CD4-positive, alpha-beta memory T cell (primary cell): ENCODE results near the gene BMX. TPM values are rescaled to one million over a fixed set of nuclear protein-coding genes. Genes with fewer than 3 reads are reported as not detected.

Source experiments
- CTCF ChIA-PET: fragments of 350-600 bp; sonication (Branson Sonifier 250); formaldehyde crosslinking; loops from one replicate; lab custom pipeline; 2021; ENCODE audit warnings: inconsistent platforms; ENCODE audit not compliant: partially characterized antibody; lab: Charles Lee
- POLR2A ChIA-PET: fragments of 350-600 bp; sonication (Branson Sonifier 250); formaldehyde crosslinking; loops from one replicate; lab custom pipeline; 2021; ENCODE audit not compliant: partially characterized antibody; lab: Charles Lee
- DNase-seq, 5 donors: peaks; one replicate each; pipeline versions ENCODE4 v3.0.0 to v3.0.0-alpha.2; 2020 to 2022; ENCODE audit warnings: mixed read lengths in 1 of 5
- H3K27ac ChIP-seq: one replicate; pipeline ENCODE4 v1.7.0; 2013; ENCODE audit warnings: low read depth, low read length
- H3K27me3 ChIP-seq: 2 replicates; pipeline ENCODE4 v1.7.0; 2013; ENCODE audit warnings: mild to moderate bottlenecking, low read length, moderate library complexity; ENCODE audit not compliant: insufficient read depth
- H3K36me3 ChIP-seq: 2 replicates; pipeline ENCODE4 v1.7.0; 2013; ENCODE audit warnings: mild to moderate bottlenecking, low read length, moderate library complexity; ENCODE audit not compliant: insufficient read depth
- H3K4me1 ChIP-seq: 2 replicates; pipeline ENCODE4 v1.7.0; 2013; ENCODE audit warnings: mild to moderate bottlenecking, low read length, moderate library complexity; ENCODE audit not compliant: insufficient read depth
- H3K4me3 ChIP-seq, 2 donors: one replicate each; pipeline ENCODE4 v1.7.0; 2013; ENCODE audit warnings: low read length in 2 of 2, mild to moderate bottlenecking in 1 of 2
- H3K9me3 ChIP-seq, 2 donors: one replicate each; pipeline ENCODE4 v1.7.0; 2013; ENCODE audit warnings: low read length in 2 of 2, control low read depth in 1 of 2; ENCODE audit not compliant: control insufficient read depth in 1 of 2
- H3K27ac Mint-ChIP-seq, 7 donors: one replicate each; pipeline ENCODE4 v1.8.0; 2020 to 2021; ENCODE audit warnings: mixed read lengths in 7 of 7, mild to moderate bottlenecking in 6 of 7, inconsistent platforms in 3 of 7, moderate library complexity in 3 of 7
- H3K27me3 Mint-ChIP-seq, 2 donors: one replicate each; pipeline ENCODE4 v1.8.0; 2020 to 2021; ENCODE audit warnings: mixed read lengths in 2 of 2
- H3K36me3 Mint-ChIP-seq, 2 donors: one replicate each; pipeline ENCODE4 v1.8.0; 2020 to 2021; ENCODE audit warnings: mixed read lengths in 2 of 2, inconsistent platforms in 1 of 2, mild to moderate bottlenecking in 1 of 2
- H3K4me1 Mint-ChIP-seq, 4 donors: one replicate each; pipeline ENCODE4 v1.8.0; 2020 to 2021; ENCODE audit warnings: mixed read lengths in 4 of 4, mild to moderate bottlenecking in 1 of 4
- H3K4me3 Mint-ChIP-seq, 8 donors: one replicate each; pipeline ENCODE4 v1.8.0; 2020 to 2021; ENCODE audit warnings: mixed read lengths in 8 of 8, mild to moderate bottlenecking in 7 of 8, moderate library complexity in 6 of 8, inconsistent platforms in 3 of 8
- H3K9me3 Mint-ChIP-seq, 8 donors: one replicate each; pipeline ENCODE4 v1.8.0; 2020 to 2021; ENCODE audit warnings: mixed read lengths in 8 of 8, mild to moderate bottlenecking in 5 of 8, inconsistent platforms in 3 of 8, moderate library complexity in 1 of 8
- intact Hi-C: fragments of 100-400 bp; cut with micrococcal nuclease; formaldehyde crosslinking; loops from one replicate; pipeline ENCODE4 v1.15.1; 2023
- polyA plus RNA-seq, 2 donors: library from polyadenylated mRNA; unstranded; fragments of 300-500 nt; fragmentation: Illumina TruSeq; gene quantifications; one replicate each; pipeline ENCODE4 v1.2.3, GENCODE V29; 2021
- total RNA-seq, 2 experiments: library from RNA; stranded (reverse); gene quantifications; one replicate each; pipeline ENCODE4 v1.2.3, GENCODE V29; 2021

Gene BMX
- total and polyA plus RNA-seq, 4 experiments from 2014 or later: not detected

DNA sequence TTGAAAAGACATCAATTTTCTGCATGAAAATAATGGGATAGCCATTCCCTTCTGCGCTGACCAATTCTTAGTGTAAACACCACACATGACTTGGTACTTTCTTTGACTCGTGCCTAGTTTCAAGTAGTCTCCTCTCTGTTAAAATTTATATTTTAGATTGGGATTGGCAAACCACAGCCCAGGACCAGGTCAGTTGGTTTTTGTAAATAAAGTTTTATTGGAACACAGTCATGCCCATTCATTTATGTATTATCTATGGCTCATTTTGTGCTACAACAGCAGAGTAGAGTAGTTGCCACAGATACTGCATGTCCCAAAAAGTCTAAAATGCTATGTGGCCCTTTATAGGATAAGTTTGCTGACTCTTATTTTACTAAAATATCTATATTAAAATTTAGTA, 46.7 kb downstream of the BMX start:
- DNase-seq: no peak
- Histone ChIP-seq H3K9me3 (no peaks in the 10 kb centered on the region), H3K4me3 (no peak overlapping the region), H3K36me3 (no peaks in the 10 kb centered on the region), H3K27me3 (no peaks in the 10 kb centered on the region), H3K27ac (no peak overlapping the region), H3K4me1 (no peaks in the 10 kb centered on the region)
- Mint-ChIP-seq H3K9me3 (peaks cover 0 to 3% (median 0%) of the 10 kb centered on the region in 8 donors), H3K4me3 (no peak overlapping the region), H3K36me3 (no peaks in the 10 kb centered on the region), H3K27me3 (peaks cover 4 to 5% of the 10 kb centered on the region in 2 donors), H3K4me1 (peaks cover 0 to 2% (median 0%) of the 10 kb centered on the region in 4 donors), H3K27ac (no peak overlapping the region)
- intact Hi-C loops: no loop called here
- CTCF ChIA-PET: no interaction called here
- POLR2A ChIA-PET: no interaction called here

DNA sequence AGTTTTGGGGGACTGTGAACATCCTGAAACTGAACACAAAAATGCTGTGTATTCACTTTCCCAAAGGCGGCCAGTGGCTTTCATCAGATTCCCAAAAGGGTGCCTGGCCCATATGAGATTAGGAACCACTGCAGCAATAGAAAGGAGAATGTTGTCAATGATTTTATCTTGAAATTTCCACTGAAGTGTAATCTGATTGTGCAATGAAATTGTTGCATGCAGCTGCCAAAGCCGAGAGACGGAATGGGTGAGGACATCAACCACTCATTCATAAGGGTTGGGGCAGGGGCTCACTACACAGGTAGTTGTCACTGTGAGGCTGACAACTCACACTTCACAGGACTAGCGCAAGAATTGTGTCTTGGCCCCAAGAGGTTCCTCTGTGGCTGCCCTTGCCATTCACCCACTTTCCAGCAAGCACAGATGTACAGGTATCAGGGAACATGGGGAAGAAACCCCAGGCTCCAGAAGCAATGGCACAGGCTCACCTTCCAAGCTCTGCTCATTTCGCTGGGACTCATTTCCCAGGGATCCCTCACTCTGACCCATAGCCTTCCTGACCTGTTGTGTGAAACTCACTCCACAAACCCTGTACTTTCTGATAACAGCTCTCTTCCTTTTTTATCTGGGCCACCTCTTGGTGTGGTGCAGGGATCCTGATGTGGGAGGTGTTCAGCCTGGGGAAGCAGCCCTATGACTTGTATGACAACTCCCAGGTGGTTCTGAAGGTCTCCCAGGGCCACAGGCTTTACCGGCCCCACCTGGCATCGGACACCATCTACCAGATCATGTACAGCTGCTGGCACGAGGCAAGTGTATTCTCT, 48.8 kb downstream of the BMX start:
- H3K27me3 ChIP-seq: no peaks in the 10 kb centered on the region
- H3K9me3 ChIP-seq: no peaks in the 10 kb centered on the region
- DNase-seq: no peak
- ChIA-PET CTCF (no interaction called here), POLR2A (no interaction called here)
- H3K4me1 Mint-ChIP-seq: peaks cover 0 to 2% (median 0%) of the 10 kb centered on the region in 4 donors
- H3K27ac Mint-ChIP-seq: no peak overlapping the region
- intact Hi-C loops: no loop called here
- peaks cover 4 to 5% of the 10 kb centered on the region in 2 donors for H3K27me3 Mint-ChIP-seq
- H3K4me3 ChIP-seq: no peak overlapping the region
- peaks cover 0 to 3% (median 0%) of the 10 kb centered on the region in 8 donors for H3K9me3 Mint-ChIP-seq
- H3K36me3 ChIP-seq: no peaks in the 10 kb centered on the region
- no peaks in the 10 kb centered on the region for H3K36me3 Mint-ChIP-seq
- H3K4me1 ChIP-seq: no peaks in the 10 kb centered on the region
- no peak overlapping the region for H3K4me3 Mint-ChIP-seq
- H3K27ac ChIP-seq: no peak overlapping the region

DNA sequence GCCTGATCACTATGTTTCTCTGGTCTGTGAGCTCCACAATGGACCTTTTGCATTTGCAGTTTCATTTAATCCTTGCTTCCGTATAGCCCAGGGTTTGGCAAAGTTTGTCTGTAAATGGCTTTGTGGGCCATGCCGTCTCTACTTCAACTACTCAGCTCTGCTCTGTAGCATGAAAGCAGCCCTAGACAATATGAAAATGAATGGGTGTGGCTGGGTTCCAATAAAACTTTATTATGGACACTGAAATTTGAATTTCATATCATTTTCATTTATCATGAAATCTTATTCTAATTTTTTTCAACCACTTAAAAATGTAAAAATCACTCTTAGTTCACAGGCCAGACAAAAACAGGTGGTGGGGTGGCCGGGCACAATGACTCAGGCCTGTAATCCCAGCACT, 58.6 kb downstream of the BMX start:
- Histone ChIP-seq H3K27ac (no peak overlapping the region), H3K4me3 (no peak overlapping the region), H3K4me1 (no peaks in the 10 kb centered on the region), H3K27me3 (no peaks in the 10 kb centered on the region), H3K9me3 (no peaks in the 10 kb centered on the region), H3K36me3 (no peaks in the 10 kb centered on the region)
- Mint-ChIP-seq H3K4me3 (no peak overlapping the region), H3K27me3 (peaks cover 3 to 4% of the 10 kb centered on the region in 2 donors), H3K4me1 (no peaks in the 10 kb centered on the region), H3K27ac (no peak overlapping the region), H3K9me3 (no peaks in the 10 kb centered on the region), H3K36me3 (no peaks in the 10 kb centered on the region)
- intact Hi-C loops: no loop called here
- no peak for DNase-seq
- CTCF ChIA-PET: no interaction called here
- POLR2A ChIA-PET: no interaction called here

DNA sequence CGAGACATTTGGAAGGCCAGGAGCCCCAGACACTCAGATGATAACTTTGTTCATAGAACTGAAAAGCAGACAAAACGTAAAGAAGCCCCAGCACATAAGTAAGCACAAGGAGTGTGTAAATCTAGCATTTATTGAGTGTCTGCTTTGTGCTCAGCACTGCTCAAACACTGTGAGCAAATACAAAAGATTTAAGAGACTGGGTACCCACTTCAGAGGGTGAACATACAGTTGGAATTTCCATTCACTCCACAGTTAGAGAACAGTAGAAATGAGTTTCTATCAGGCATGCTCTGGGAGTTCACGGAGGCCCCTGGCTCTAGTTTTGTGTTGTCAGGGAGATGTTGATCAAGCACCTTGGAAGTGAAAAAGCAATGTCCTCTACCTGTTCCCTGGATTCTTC, 60.3 kb downstream of the BMX start:
- ChIA-PET CTCF (no interaction called here), POLR2A (no interaction called here)
- Histone ChIP-seq H3K27ac (no peak overlapping the region), H3K27me3 (no peaks in the 10 kb centered on the region), H3K9me3 (no peaks in the 10 kb centered on the region), H3K36me3 (no peaks in the 10 kb centered on the region), H3K4me3 (no peak overlapping the region), H3K4me1 (no peaks in the 10 kb centered on the region)
- no peak overlapping the region for H3K27ac Mint-ChIP-seq
- H3K27me3 Mint-ChIP-seq: peaks cover 3 to 6% of the 10 kb centered on the region in 2 donors
- H3K4me3 Mint-ChIP-seq: no peak overlapping the region
- intact Hi-C loops: no loop called here
- no peaks in the 10 kb centered on the region for H3K9me3 Mint-ChIP-seq
- no peaks in the 10 kb centered on the region for H3K4me1 Mint-ChIP-seq
- no peaks in the 10 kb centered on the region for H3K36me3 Mint-ChIP-seq
- no peak for DNase-seq

DNA sequence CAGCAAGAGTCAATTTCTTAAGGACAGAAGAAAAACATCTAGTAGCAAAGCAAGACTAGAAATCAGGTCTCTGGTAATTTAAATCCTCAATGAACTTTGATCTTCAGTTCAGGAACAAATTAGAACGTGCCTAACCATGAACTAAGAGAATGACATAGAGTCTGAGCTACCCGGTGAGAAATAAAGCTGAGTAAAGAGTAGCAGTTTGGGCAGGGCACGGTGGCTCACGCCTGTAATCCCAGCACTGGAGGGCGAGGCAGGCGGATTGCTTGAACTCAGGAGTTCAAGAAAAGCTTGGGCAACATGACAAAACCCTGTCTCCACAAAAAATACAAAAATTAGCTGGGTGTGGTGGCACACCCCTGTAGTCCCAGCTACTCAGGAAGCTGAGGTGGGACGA, 62.4 kb downstream of the BMX start:
- intact Hi-C loops: no loop called here

DNA sequence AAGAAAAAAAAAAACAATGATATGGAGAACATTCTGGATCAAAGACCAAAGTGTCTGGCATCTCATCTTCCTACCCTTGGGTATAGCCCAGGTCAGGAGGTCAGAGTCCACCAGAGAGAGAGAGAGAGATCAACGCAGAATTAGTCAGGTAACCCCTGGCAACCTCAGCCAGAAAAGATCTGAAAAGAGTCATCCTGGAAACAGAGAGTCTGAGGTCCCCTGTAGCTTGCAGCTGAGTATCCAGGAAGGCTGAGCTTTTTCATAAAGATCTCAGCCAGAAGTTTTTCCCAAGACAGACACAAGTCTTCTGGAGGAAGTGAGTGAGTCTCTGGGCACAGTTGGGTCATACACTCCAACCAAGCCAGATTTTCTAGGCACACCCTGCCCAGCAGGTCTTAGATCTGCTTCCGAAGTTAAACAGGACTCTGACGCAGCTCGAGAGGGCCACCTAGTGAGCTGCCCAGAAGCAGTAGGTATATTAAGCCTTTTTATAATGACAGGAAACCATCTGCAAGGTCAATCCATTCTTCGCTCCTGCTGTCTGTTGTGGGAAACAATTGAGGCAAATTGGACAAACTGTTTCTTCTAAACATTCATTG, 64.5 kb downstream of the BMX start:
- no peak overlapping the region for H3K4me3 ChIP-seq
- H3K27ac ChIP-seq: no peak overlapping the region
- Mint-ChIP-seq H3K4me3 (no peak overlapping the region), H3K9me3 (no peaks in the 10 kb centered on the region), H3K27me3 (peaks cover 10 to 11% of the 10 kb centered on the region in 2 donors), H3K4me1 (peaks cover 0 to 2% (median 0%) of the 10 kb centered on the region in 4 donors), H3K27ac (no peak overlapping the region), H3K36me3 (no peaks in the 10 kb centered on the region)
- CTCF ChIA-PET: no interaction called here
- POLR2A ChIA-PET: no interaction called here
- H3K36me3 ChIP-seq: no peaks in the 10 kb centered on the region
- no peak for DNase-seq
- intact Hi-C loops: no loop called here
- no peaks in the 10 kb centered on the region for H3K4me1 ChIP-seq
- H3K9me3 ChIP-seq: no peaks in the 10 kb centered on the region
- H3K27me3 ChIP-seq: no peaks in the 10 kb centered on the region

More for the DNA sequence above, 62.4 kb downstream of the BMX start:
- H3K4me3 Mint-ChIP-seq: no peak overlapping the region
- H3K27ac ChIP-seq: no peak overlapping the region
- H3K36me3 ChIP-seq: no peaks in the 10 kb centered on the region
- H3K4me1 Mint-ChIP-seq: peaks cover 0 to 2% (median 0%) of the 10 kb centered on the region in 4 donors
- no peaks in the 10 kb centered on the region for H3K4me1 ChIP-seq
- CTCF ChIA-PET: no interaction called here
- H3K9me3 Mint-ChIP-seq: no peaks in the 10 kb centered on the region
- no peak for DNase-seq
- POLR2A ChIA-PET: no interaction called here
- H3K27me3 ChIP-seq: no peaks in the 10 kb centered on the region
- H3K27ac Mint-ChIP-seq: no peak overlapping the region
- H3K9me3 ChIP-seq: no peaks in the 10 kb centered on the region
- H3K27me3 Mint-ChIP-seq: peaks cover 10 to 11% of the 10 kb centered on the region in 2 donors
- H3K36me3 Mint-ChIP-seq: no peaks in the 10 kb centered on the region
- no peak overlapping the region for H3K4me3 ChIP-seq

DNA sequence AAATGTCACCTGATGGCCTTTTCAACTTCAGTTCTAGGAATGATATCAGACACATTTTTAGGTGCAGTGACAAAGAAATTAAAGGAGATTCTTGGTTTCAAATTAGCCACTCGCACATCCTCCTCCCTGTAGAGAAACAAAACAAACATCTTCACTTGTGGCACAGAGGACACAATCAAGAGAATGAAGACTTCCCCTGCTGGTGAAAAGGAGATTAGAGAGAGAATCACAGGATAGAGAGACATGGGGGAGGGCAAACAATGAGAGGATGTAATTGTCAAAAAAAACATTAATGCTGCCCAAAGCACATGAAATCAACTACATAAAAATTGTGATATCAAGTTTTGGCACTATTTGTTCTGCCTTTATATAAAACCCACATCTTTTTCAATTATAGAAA, 65.6 kb downstream of the BMX start:
- H3K4me3 Mint-ChIP-seq: no peak overlapping the region
- Histone ChIP-seq H3K27me3 (no peaks in the 10 kb centered on the region), H3K9me3 (no peaks in the 10 kb centered on the region), H3K4me1 (no peaks in the 10 kb centered on the region), H3K4me3 (no peak overlapping the region), H3K36me3 (no peaks in the 10 kb centered on the region), H3K27ac (no peak overlapping the region)
- H3K27ac Mint-ChIP-seq: no peak overlapping the region
- ChIA-PET CTCF (no interaction called here), POLR2A (no interaction called here)
- peaks cover 10% of the 10 kb centered on the region in 2 donors for H3K27me3 Mint-ChIP-seq
- H3K9me3 Mint-ChIP-seq: no peaks in the 10 kb centered on the region
- intact Hi-C loops: no loop called here
- peaks cover 0 to 2% (median 0%) of the 10 kb centered on the region in 4 donors for H3K4me1 Mint-ChIP-seq
- H3K36me3 Mint-ChIP-seq: no peaks in the 10 kb centered on the region
- no peak for DNase-seq
